ENCODE results near the gene COL4A2.

- TF ChIP-seq POLR2A (IDR thresholded peaks at IDR 0.05; ENCODE audit: low read depth, low read length) (no peak), POLR2AphosphoS5 (IDR thresholded peaks at IDR 0.05; ENCODE audit: low read depth, low read length) (no peak), TAF1 (IDR thresholded peaks at IDR 0.05; ENCODE audit: borderline replicate concordance, low read depth, low read length) (no peak)
These were observed 40.7 kb upstream of the COL4A2 start for GRCh38 chr13:110266431-110266809.
